ENCODE measurements around the gene UBASH3A. TPM values are rescaled to one million over a fixed set of nuclear protein-coding genes. Genes with fewer than 3 reads are reported as not detected.

UBASH3A gene
- total RNA-seq, 1 donor from 2014 or later = not detected

GRCh38 chr21:42423685-42424084 lies 20.0 kb downstream of the UBASH3A start:
- DNase-seq = no peak
- Histone ChIP-seq H3K36me3 (no peaks in the 10 kb centered on the region), H3K4me1 (no peaks in the 10 kb centered on the region), H3K27ac (replicated peaks) (no peak overlapping the region), H3K4me3 (no peak overlapping the region), H3K27me3 (ENCODE audit: low read depth) (peaks cover 89% of the 10 kb centered on the region), H3K9me3 (replicated peaks) (peaks cover 22% of the 10 kb centered on the region)
- intact Hi-C loops (cut with micrococcal nuclease) = no loop called here
- TF ChIP-seq, protein P1, sequence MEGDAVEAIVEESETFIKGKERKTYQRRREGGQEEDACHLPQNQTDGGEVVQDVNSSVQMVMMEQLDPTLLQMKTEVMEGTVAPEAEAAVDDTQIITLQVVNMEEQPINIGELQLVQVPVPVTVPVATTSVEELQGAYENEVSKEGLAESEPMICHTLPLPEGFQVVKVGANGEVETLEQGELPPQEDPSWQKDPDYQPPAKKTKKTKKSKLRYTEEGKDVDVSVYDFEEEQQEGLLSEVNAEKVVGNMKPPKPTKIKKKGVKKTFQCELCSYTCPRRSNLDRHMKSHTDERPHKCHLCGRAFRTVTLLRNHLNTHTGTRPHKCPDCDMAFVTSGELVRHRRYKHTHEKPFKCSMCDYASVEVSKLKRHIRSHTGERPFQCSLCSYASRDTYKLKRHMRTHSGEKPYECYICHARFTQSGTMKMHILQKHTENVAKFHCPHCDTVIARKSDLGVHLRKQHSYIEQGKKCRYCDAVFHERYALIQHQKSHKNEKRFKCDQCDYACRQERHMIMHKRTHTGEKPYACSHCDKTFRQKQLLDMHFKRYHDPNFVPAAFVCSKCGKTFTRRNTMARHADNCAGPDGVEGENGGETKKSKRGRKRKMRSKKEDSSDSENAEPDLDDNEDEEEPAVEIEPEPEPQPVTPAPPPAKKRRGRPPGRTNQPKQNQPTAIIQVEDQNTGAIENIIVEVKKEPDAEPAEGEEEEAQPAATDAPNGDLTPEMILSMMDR (IDR thresholded peaks at IDR 0.05; ENCODE audit: borderline replicate concordance) = no peak

DNA sequence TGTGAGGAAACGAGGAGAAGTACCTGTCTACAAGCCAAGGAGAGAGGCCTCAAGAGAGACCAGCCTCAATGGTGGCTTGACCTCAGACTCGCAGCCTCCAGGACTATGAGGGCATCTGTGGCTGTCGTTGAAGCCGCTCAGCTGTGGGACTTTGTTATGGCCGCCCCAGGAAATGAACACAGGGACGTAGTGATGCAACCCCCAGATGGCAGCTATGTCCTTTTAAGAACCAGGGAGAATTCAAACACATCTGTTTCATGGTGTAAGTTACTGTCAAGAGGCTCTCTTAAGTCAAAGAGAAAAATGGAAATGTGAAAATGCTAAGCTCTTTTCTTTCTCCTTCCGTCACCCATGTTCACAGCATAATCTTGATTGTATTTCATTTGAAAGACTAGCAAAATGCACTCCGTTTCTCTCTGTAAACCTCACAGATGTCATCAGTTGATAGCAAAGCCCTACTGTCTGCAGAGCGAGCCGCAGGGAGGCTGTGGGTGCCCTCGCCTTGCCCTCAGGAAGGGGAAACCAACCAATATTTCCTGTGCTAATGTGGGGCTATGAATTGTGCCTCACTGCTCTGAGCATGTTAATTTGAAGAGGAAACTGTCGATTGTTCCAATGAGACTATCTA lies 21.3 kb downstream of the UBASH3A start:
- DNase-seq = no peak
- Histone ChIP-seq H3K9me3 (replicated peaks) (peaks cover 17% of the 10 kb centered on the region), H3K27me3 (ENCODE audit: low read depth) (peaks cover 89% of the 10 kb centered on the region), H3K36me3 (no peaks in the 10 kb centered on the region), H3K4me3 (no peak overlapping the region), H3K27ac (replicated peaks) (no peak overlapping the region), H3K4me1 (no peaks in the 10 kb centered on the region)
- TF ChIP-seq, protein P1 (IDR thresholded peaks at IDR 0.05; ENCODE audit: borderline replicate concordance) = no peak
- intact Hi-C loops (cut with micrococcal nuclease) = no loop called here

GRCh38 chr21:42425591-42425990 lies 21.9 kb downstream of the UBASH3A start:
- Histone ChIP-seq H3K27me3 (ENCODE audit: low read depth) (peaks cover 88% of the 10 kb centered on the region), H3K4me1 (no peaks in the 10 kb centered on the region), H3K27ac (replicated peaks) (no peak overlapping the region), H3K9me3 (replicated peaks) (peaks cover 15% of the 10 kb centered on the region), H3K4me3 (no peak overlapping the region), H3K36me3 (no peaks in the 10 kb centered on the region)
- no peak for DNase-seq
- TF ChIP-seq, protein P1 (IDR thresholded peaks at IDR 0.05; ENCODE audit: borderline replicate concordance) = no peak
- intact Hi-C loops (cut with micrococcal nuclease) = no loop called here

GRCh38 chr21:42426424-42426823 lies 22.7 kb downstream of the UBASH3A start:
- DNase-seq = no peak
- intact Hi-C loops (cut with micrococcal nuclease) = no loop called here
- H3K4me1 ChIP-seq = no peaks in the 10 kb centered on the region
- H3K27me3 ChIP-seq (ENCODE audit: low read depth) = peaks cover 88% of the 10 kb centered on the region
- TF ChIP-seq, protein P1 (IDR thresholded peaks at IDR 0.05; ENCODE audit: borderline replicate concordance) = no peak
- H3K36me3 ChIP-seq = no peaks in the 10 kb centered on the region
- H3K4me3 ChIP-seq = no peak overlapping the region
- peaks cover 6% of the 10 kb centered on the region for H3K9me3 ChIP-seq (replicated peaks)
- no peak overlapping the region for H3K27ac ChIP-seq (replicated peaks)

DNA sequence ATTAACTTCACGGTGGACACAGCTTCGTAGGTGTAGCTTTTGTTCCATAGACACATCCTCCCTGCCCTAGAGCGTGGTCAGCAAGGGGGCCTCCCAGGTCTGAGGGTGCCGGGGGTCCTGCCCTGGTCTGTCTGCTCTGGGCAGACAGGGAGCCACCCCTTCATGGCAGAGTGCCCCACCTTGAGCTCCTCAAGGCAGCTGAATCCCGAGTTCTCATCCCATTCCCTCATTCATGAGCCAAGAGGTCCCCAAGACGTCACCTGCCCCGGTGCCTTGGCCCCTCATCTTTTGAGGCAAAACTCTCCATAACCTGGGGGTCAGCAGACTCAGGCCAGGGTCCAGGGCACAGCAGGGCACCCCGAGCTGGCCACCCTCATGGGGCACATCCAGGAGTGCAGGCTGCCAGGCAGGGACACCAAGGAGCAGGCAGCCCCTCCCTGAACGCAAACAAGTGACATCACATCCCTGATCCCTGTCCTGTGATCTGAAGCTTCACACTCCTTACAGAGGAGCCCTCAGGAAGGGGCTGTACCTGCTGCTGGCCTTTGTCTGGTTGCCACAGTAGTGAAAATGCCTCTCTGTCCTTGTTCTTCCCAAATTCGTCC lies 23.3 kb downstream of the UBASH3A start:
- intact Hi-C loops (cut with micrococcal nuclease) = no loop called here
- Histone ChIP-seq H3K27ac (replicated peaks) (no peak overlapping the region), H3K4me3 (no peak overlapping the region), H3K9me3 (replicated peaks) (peaks cover 4% of the 10 kb centered on the region), H3K27me3 (ENCODE audit: low read depth) (peaks cover 88% of the 10 kb centered on the region), H3K36me3 (no peaks in the 10 kb centered on the region), H3K4me1 (no peaks in the 10 kb centered on the region)
- no peak for DNase-seq
- TF ChIP-seq, protein P1 (IDR thresholded peaks at IDR 0.05; ENCODE audit: borderline replicate concordance) = no peak

Data from left ventricle myocardium inferior (tissue), 1 donor.